Activated CD4-positive, alpha-beta T cell treated with anti-CD3 and anti-CD28 coated beads, Interleukin-2, Interleukin-6, amounts not matched to agents 100 ng/mL and 50 ng/mL, durations not matched to agents 16 hours and 8 hours (primary cell): ENCODE measurements around the gene SLC45A1.

Experiments used
- DNase-seq: peaks from one replicate; pipeline ENCODE4 v3.0.0-alpha.2; 2020

Gene SLC45A1

DNA sequence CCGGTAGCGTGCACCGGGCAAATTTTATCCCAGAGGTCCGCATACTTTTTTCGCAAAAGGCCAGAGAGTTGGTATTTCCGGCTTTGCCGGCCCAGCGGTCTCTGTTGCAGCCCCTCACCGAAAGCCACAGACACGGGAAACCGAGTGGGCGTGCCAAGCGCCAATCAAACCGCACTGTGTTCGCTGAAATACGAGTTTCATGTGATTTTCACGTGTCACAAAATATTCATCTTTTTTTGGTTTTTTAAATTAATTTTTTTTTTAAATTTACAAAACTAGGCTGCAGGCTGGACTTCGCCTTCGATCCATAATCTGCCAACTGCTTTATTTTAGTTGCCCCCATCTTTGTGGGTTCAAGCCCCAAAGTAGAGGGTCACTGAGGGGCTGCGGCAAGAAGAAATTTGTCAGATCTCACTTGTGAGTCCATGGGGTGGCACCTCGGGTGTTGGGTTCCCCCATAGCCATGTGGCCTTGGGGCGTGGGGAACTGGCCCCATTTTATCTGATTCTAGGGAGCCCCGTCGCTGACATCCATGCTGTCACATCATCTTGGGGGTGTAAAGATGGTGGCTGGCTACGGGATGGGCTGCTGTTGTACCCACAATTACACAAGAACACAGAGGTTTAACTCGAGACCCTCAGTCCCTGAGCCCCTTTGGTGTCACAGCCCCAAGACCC is 20.8 kb downstream of the SLC45A1 start:
- DNase-seq, result no peak

GRCh38 chr1:8339203-8339600 is 21.3 kb downstream of the SLC45A1 start:
- no peak for DNase-seq

DNA sequence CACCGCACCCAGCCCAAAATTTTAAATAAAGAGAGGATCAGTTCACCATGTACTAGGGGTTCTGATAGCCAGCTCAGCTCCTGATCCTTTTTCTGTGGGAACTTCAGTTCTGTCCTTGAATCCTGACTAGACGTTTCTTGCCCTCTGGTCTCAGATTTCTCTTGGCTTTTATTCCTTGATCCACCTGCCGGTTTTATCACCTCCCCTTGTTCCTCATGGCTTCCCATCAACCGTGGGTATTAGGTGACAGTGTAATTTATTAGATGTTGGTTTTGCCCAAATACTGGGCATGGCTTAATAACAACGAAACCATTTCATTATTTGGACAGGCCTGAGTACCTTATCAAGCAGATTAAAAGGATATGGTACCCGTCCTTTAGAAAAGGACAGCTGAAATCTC is 22.5 kb downstream of the SLC45A1 start:
- no peak for DNase-seq

- DNase-seq, result no peak
Observed at GRCh38 chr1:8342325-8342724, 24.4 kb downstream of the SLC45A1 start.

- no peak for DNase-seq
Observed at GRCh38 chr1:8343044-8343443, 25.1 kb downstream of the SLC45A1 start.

GRCh38 chr1:8343464-8344001 is 25.6 kb downstream of the SLC45A1 start:
- no peak for DNase-seq

DNA sequence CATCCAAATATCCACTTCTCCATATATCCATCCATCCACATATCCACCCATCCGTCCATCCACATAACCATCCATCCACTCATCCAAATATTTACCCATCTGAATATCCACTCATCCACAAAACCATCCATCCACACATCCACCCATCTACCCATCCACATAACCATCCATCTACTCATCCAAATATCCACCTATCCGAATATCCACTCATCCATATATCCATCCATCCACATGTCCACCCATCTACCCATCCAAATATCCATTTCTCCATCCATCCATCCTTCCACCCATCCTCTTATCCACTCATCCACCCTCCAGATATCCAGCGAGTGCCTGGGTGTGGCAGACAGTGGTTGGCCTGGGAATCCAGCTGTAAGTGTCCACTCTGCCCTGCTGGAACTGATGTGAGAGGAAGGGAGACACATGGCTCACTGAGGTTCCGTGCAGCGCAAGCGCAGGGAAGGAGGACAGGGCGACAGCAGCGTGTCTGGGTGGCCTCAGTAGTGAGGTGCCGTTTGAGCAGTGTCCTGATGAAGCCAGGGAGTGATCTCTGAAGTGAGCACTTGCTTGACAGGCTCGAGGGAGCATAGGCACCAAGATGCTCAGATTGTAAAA is 27.1 kb downstream of the SLC45A1 start:
- no peak for DNase-seq

- DNase-seq, result no peak
Observed at GRCh38 chr1:8345621-8346415, 27.9 kb downstream of the SLC45A1 start.

- DNase-seq, result no peak
Observed at GRCh38 chr1:8347635-8348034, 29.7 kb downstream of the SLC45A1 start.

DNA sequence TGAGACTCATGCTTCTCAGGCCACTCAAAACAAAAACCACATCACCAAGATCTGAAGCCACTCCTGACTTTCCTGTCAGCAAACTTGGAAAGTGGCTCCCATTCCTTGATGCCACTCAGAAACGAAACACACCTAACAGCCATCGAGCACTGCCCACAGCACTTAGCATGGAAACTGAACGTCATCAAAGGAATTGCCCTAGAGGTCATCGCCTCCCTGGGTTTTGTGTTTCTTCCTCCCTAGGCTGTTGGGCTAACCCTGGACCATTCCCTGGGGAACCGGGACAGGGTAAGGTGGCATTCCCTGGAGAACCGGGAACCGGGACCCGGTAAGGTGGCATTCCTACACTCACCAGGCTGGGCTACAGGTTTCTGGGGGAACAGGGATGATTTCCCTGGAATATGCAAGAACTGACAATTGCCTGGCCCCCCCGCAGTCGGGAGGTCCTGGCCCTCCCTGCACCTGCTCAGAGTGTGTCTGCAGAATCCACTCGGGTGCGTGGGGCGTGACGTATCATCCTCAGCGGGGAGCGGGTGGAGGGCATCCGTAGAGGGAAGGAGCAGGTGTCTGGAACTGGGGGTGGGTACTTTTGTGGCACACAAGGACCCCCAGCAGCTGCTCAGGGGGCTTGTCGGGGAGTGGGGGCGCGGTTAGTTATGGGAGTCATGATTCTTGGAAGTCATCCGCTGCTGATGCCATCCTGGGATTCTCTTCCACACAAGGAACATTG is 30.3 kb downstream of the SLC45A1 start:
- DNase-seq, result no peak

GRCh38 chr1:8348777-8349472 is 31.0 kb downstream of the SLC45A1 start:
- peak; percentile 74 for DNase-seq

DNA sequence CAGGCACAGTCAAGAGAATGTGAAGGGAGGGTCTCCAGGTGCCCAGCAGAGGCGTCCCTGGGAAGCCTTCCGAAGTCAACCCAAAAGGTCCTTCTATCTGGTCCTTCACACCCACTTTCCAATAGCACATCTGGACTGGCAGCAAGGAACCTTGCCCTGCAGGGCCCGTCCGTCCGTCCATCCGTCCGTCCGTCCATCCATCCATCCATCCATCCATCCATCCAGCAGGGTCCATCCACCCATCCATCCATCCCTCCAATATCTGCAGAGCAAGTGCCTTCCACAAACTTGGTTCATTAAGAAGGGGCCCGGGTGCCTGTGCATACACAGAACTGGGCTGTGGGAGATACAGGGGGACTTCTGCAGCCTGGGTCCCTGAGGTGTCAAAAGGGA is 31.6 kb downstream of the SLC45A1 start:
- no peak for DNase-seq

- no peak for DNase-seq
Observed at GRCh38 chr1:8349961-8350360, 32.0 kb downstream of the SLC45A1 start.

DNA sequence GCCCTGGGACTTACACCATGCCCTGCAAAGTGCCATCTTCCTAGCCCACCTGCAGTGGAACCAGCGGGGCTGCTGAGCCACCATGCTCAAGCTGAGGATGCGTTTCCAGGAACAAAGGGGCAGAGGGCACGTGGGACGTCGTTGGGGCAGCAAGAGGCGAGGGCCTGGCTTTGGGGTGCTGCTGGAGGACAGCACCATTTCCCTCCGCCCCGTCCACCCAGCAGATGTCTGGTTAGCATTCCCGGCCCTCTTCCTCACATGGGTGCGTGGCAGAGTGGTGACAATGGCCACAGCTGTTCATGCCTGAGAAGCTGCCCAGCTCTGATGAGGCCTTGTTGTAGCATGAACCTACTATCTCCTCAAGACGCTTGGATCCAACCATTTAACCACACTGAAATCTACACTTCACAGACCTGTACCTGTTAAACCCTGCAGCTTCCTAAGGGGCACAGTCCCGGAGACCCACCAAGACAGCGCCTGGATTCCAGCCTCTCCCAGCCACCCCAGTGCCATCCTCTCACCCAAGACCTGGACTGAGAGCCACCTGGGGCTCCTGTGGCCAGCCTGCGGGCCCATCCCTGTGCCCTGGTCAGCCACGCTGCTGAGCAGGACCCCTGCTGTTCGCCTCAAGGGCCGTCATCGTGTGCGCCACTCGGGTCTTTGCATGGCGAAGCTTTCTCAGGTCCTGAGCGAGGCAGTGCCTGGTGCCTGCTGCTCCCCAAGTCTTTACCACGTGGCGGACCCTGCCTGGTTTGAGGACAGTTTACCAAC is 33.2 kb downstream of the SLC45A1 start:
- DNase-seq, result no peak

DNA sequence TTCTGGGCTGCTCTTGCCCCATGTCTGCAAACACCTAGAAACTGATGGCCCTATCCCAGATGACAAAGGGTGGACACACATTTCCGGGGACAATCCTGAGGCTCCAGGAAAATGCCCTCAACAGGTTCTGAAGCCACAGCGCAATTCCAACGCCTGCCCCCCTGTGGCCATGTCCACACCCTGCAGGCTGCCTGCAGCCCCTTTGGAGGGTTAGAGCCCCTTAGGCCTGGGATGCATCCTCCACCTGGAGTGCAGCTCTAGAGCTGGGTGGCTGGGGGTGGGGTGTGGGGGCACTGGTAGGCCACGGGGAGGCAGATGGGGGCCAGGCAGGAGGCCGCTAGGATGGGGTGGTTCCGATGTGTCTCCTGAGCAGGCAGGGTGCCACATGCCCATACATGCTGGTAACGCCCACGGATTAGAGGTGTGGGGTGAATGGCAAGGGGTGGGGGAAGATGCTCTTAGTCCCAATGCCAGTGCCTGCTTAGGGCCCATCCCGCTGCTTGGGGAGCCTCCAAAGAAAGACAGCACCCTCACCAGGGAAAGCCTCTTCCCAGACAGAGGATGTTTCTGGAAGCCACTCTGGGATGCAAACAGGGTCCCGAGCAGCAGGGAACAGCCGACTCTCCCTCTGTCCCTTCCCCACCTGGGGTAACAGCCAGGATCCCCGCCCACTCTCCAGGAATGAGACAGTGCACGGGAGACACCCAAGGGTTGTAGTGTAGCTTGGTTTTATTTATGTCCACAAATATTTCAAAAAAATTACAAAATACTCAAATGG is 34.0 kb downstream of the SLC45A1 start:
- peak; percentile 17 for DNase-seq

- no peak for DNase-seq
Observed at GRCh38 chr1:8352471-8352845, 34.5 kb downstream of the SLC45A1 start.

DNA sequence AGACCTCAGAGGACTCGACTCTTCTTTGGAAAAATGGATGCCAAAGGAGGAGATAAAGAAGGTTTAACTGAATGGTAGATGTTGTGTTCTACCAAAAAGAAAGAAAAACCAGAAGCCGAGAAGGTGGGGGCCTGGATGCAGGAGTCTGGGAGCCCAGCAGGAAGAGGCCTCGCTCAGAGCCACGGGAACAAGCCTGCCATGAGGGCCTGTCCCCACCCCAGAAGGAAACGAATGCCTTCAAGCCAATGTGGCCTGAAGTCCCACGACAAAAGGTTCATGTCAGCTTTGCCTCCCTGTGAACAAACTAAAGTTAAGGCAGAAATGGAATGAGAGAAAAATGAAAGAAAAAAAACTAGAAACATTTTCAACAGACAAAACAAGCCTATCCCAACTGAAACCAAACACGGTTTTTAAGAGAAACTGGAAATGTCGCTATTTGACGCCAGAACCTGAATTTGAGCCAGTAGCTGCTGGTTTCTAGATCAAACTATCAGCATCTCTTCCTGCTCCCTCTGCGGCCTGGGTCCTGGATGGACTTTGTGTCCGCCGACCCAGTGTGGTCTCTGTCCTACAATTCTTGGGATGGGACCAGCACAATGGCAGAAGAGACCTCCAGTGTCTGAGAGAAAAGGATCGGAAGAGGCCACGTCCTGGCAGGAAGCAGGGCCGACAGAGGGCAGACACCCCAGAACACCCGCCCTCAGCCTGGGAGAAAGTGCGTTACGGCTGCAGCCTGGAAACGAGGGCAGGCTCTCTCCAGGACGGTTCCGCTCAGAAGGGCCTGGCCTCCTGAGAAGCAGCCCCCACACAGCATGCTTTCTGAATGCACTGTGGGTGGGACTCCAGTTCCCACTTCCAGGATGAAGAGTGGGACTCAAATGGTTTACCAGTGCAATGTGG is 35.2 kb downstream of the SLC45A1 start:
- no peak for DNase-seq

GRCh38 chr1:8354038-8354437 is 36.1 kb downstream of the SLC45A1 start:
- no peak for DNase-seq

- no peak for DNase-seq
Observed at GRCh38 chr1:8355439-8356255, 37.7 kb downstream of the SLC45A1 start.
